Mucosa of descending colon (tissue), 3 donors: ENCODE data around the gene ABCA3. TPM values are rescaled to one million over a fixed set of nuclear protein-coding genes. Genes with fewer than 3 reads are reported as not detected.

Source experiments
- ATAC-seq: fragments of 200-7000 bp; cut with Tn5 transposase; one replicate; pipeline ENCODE4 v1.9.1; 2020; ENCODE audit warnings: mild to moderate bottlenecking, moderate library complexity
- DNase-seq, 3 donors: peaks; one replicate each; pipeline ENCODE4 v3.0.0-alpha.2; 2020
- H3K36me3 ChIP-seq: fragments of 200-600 bp; one replicate; pipeline ENCODE4 v1.8.0; 2021; ENCODE audit warnings: low read depth, mild to moderate bottlenecking
- H3K4me1 ChIP-seq: fragments of 200-600 bp; one replicate; pipeline ENCODE4 v1.8.0; 2021; ENCODE audit warnings: low read depth, mild to moderate bottlenecking
- H3K4me3 ChIP-seq: fragments of 200-600 bp; one replicate; pipeline ENCODE4 v1.8.0; 2021; ENCODE audit warnings: mild to moderate bottlenecking
- H3K9me3 ChIP-seq: fragments of 200-600 bp; one replicate; pipeline ENCODE4 v1.8.0; 2021; ENCODE audit warnings: mild to moderate bottlenecking
- CTCF ChIP-seq: fragments of 200-600 bp; IDR thresholded peaks from one replicate; pipeline ENCODE4 v1.8.0; 2022; ENCODE audit warnings: antibody characterized with exemption, mild to moderate bottlenecking
- intact Hi-C, 2 donors: fragments of 100-400 bp; cut with DNase I in 1 of 2; cut with micrococcal nuclease in 1 of 2; formaldehyde crosslinking; loops; one replicate each; pipeline versions ENCODE4 v1.11.0 to v1.11.1; 2022; cut with DNase I, micrococcal nuclease
- total RNA-seq, 3 donors: library from RNA; stranded (reverse); fragmentation: NEBNext Ultra II Directional in 2 of 3; extraction: Animal tissue kit (Norgen Biotek cat#: 25700) in 2 of 3; gene quantifications; one replicate each; pipeline versions ENCODE4 v1.2.1 to v1.2.4, GENCODE V29; 2021 to 2023
- donor health status: DM: no; HTN: no; CAD: no; lungs with moderate emphysema.
- donor health status: DM: no; HTN: no; CAD: no.
- donor health status: DM: no; HTN: yes; CAD: no.

ABCA3 gene
- total RNA-seq, 3 donors from 2014 or later: 3.0 to 13.5 (median 3.4) TPM

- Histone ChIP-seq H3K36me3 (no peaks in the 10 kb centered on the region), H3K4me3 (no peak overlapping the region), H3K4me1 (no peaks in the 10 kb centered on the region), H3K9me3 (no peaks in the 10 kb centered on the region)
- DNase-seq: no peak
- intact Hi-C loops: no loop called here
- no peak for ATAC-seq
- TF ChIP-seq CTCF: no peak
These were observed 55.5 kb downstream of the ABCA3 start for GRCh38 chr16:2284797-2285576.

GRCh38 chr16:2284001-2284770 is 56.3 kb downstream of the ABCA3 start:
- TF ChIP-seq CTCF: no peak
- Histone ChIP-seq H3K4me1 (no peaks in the 10 kb centered on the region), H3K4me3 (no peak overlapping the region), H3K36me3 (no peaks in the 10 kb centered on the region), H3K9me3 (no peaks in the 10 kb centered on the region)
- intact Hi-C loops: no loop called here
- ATAC-seq (no peak), DNase-seq (no peak)

- no peaks in the 10 kb centered on the region for H3K36me3 ChIP-seq
- H3K4me1 ChIP-seq: no peaks in the 10 kb centered on the region
- intact Hi-C loops: no loop called here
- DNase-seq: no peak
- no peak for TF ChIP-seq CTCF
- H3K9me3 ChIP-seq: no peaks in the 10 kb centered on the region
- H3K4me3 ChIP-seq: no peak overlapping the region
- no peak for ATAC-seq
These were observed 57.5 kb downstream of the ABCA3 start for GRCh38 chr16:2282866-2283555.

GRCh38 chr16:2282262-2282661 is 58.3 kb downstream of the ABCA3 start:
- no peaks in the 10 kb centered on the region for H3K36me3 ChIP-seq
- intact Hi-C loops: no loop called here
- H3K4me3 ChIP-seq: no peak overlapping the region
- DNase-seq: no peak
- ATAC-seq: no peak
- H3K9me3 ChIP-seq: no peaks in the 10 kb centered on the region
- TF ChIP-seq CTCF: no peak
- no peaks in the 10 kb centered on the region for H3K4me1 ChIP-seq

GRCh38 chr16:2280981-2281542 is 59.5 kb downstream of the ABCA3 start:
- Histone ChIP-seq H3K4me1 (no peaks in the 10 kb centered on the region), H3K36me3 (no peaks in the 10 kb centered on the region), H3K4me3 (no peak overlapping the region), H3K9me3 (no peaks in the 10 kb centered on the region)
- DNase-seq (no peak), ATAC-seq (no peak)
- no peak for TF ChIP-seq CTCF
- intact Hi-C loops: no loop called here
